ENCODE data around the gene ZNF423.

The ZNF423 gene

DNA sequence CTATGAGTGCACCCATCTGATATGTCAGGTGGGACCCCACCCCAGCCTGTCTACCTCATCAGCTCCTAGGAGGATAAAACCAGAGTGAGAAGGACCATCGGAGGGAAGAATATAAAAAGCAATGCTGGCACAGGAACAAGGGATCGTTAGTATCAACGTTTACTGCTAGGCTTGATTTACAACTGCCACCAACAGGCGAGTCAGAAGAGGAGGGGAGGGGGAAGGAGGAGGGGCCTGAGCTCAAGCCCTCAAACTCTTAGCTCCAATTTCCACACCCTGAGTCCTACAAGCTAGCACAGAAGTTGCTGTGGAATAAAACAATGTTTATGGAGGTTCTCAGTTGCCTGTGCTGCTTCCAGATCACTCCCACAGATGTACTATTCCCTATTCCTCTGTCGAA, 247.8 kb downstream of the ZNF423 start:
- DNase-seq (ENCODE audit: low read depth in 4 of 4, low spot score in 1 of 4), result no peak

DNA sequence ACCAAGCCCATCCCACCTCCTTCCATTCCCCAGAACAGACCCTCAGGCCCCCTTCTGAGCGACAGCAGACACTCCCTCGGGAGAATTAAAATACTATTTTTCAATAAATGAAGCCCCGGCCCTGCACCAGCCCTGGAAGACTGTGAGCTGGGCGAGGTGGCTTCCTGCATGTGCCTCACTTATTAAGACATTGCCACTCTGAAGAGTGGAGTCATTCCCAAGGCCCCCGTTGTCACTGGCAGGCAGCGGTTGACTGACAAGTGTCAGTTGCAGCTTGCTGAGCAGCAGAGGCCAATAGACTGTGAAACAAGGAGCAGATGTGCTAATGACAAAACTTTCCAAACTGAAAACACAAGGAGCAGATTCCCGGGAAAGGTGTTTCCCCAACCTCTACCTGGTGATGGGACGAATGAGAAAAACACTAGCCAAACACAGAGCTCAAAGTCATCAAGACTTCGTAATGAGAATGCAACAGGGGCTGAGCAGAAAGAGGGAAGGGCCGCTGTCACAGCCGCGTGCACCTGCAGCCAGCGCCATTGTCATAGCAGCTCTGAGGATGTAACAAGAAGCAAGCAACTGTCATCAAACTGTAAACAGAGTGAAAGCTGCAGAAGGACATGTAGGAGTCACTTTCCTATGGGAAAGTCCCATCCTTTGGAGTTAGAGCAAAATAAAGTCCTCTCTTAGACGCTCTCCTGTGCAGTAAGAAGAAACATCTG, 250.2 kb downstream of the ZNF423 start:
- DNase-seq (ENCODE audit: low read depth in 4 of 4, low spot score in 1 of 4), result no peak

DNA sequence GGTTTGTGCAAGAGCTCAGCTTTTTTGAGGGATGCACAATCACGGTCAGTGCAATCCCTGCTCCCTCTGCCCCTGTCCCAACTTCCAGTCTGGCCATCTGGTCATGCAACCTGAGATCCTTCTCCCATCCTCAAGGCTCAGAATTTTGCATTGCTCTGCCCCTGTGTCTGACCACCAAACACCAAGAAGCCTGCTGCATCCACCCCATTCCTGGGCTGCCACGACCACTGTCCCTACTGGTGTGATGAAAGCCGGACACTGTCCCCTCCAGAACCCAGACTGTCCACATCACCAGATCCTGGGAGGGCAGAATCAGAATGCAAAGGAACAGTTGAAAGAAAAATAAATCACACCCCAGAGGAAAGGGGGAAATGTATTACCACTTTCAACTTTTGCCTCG, 251.3 kb downstream of the ZNF423 start:
- no peak for DNase-seq (ENCODE audit: low read depth in 4 of 4, low spot score in 1 of 4)

GRCh38 chr16:49603956-49604355, 252.0 kb downstream of the ZNF423 start:
- no peak for DNase-seq (ENCODE audit: low read depth in 4 of 4, low spot score in 1 of 4)

DNA sequence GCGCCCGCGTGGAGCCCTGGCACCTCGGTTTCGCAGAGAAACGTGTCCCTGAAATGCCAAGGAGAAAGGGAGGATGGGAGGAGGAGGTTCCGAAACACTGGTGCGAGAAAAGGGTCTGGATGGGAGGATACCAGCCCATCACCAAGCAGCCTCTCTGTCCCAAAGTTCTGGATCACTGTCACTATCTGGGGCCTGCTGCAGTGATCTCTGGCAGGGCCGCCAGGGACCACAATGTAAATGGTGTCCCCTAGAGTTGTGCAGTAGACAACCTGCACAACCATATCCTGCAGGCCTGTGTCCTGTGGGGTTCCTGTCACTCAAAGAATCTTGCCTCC, 253.0 kb downstream of the ZNF423 start:
- no peak for DNase-seq (ENCODE audit: low read depth in 4 of 4, low spot score in 1 of 4)

- no peak for DNase-seq (ENCODE audit: low read depth in 4 of 4, low spot score in 1 of 4)
Observed at GRCh38 chr16:49602201-49602975, 253.5 kb downstream of the ZNF423 start.

- no peak for DNase-seq (ENCODE audit: low read depth in 4 of 4, low spot score in 1 of 4)
Observed at GRCh38 chr16:49601576-49601975, 254.3 kb downstream of the ZNF423 start.

DNA sequence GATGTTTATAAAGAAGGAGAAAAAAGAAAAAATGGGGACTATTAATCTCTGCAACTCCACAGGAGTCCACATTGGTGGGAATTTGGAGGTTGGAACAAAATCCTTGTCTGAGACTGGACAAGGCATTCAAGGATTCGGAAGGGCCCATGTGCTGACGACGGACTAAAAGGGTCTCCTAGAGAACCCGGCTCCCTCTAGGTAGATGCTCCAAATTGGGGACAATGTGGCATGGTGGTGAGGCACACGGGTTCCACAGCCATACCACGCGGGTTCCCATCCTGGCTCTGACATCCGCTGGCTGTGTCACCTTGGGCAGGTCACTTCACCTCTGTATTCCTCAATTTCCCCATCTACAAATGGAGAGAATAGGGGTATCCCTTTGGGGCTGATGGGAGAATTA, 254.9 kb downstream of the ZNF423 start:
- DNase-seq (ENCODE audit: low read depth in 4 of 4, low spot score in 1 of 4), result no peak

DNA sequence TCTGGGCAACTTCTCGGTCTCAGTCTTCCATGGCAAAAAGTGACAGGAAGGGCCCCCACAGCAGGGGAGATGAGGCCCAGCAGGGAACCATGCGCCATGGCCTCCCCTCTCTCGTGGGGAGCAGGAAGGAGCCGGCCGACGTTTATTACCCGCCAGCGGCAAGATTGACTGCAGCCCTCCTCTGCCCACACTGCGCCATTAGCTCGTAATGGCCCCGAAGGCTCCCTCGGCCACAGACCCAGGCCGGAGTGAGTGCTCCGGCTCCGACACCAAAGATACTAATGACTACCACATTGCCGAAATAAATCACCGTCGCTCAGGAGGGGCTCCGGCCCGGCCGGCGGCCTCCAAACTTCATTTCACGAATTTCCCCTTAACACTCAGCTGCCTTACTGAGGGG, 255.4 kb downstream of the ZNF423 start:
- DNase-seq (ENCODE audit: low read depth in 4 of 4, low spot score in 1 of 4), result no peak

DNA sequence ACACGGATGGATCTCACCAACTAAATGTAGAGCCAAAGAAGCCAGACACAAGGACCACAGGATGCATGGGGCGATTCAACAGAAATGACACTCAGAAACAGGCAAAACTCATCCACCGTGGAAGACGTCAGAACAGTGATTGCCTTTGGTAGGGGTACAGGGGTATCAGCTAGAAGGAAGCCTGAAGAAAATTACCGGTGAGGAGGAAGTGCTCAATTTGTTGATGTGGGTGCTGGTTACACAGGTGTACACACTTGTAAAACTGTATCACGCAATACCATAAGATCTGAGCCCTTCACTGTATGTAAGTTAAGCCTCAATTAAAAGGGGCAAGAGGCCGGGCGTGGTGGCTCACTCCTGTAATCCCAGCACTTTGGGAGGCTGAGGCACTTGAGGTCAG, 256.2 kb downstream of the ZNF423 start:
- DNase-seq (ENCODE audit: low read depth in 4 of 4, low spot score in 1 of 4), result no peak

DNA sequence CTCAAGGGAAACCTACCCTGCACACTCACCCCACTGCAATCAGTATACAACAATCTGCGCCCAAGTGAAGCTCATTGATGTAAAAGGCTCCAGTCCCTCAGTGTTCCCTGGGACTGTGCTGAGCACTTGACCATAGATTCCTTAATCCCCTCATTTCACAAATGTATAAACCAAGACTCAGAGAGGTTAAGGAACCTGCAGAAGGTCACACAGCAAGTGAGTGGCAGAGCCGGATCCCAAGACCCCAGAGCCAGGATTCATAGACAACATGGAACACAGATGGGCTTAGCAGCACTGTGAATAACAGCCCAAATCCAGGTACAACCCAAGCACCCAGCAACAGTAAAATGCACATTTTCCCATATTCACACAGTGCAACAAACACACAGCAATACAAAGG, 256.6 kb downstream of the ZNF423 start:
- no peak for DNase-seq (ENCODE audit: low read depth in 4 of 4, low spot score in 1 of 4)

DNA sequence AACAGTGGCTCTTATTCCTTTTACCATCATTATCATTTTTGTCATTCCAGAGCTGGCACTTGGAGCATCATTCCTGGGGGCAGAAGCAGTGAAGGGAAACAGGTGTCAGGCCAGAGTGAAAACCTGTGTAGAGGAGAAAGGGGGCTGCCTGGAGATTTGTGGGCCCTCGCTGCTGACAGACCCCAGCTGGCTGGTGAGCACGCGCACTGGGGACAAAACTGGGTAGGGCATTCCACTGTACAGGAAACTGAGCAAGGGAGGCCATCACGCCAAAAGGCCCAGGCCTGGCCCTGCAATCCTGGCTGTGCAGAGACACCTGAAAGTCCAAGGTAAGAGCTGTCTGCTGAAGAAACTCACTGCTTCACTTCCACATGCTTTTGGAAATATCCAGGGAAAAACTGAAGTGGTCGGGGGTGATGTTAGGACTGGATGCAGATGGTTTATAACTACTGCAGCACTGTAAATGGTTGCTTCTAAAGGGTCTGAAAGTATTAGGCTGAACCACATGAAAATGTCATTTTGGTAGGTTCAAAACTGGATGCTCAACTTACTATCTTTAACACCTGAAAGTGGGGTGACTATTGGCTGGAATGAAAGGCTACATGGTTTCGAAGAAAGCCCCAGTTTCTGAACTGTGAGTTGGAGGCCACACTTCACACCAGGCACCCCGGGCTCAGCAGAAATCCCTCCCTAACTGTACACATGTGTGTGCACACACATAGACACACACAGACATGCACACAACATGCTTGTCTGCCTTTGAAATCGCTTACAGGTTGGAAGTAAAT, 257.3 kb downstream of the ZNF423 start:
- DNase-seq (ENCODE audit: low read depth in 4 of 4, low spot score in 1 of 4), result no peak

GRCh38 chr16:49597796-49598195, 258.1 kb downstream of the ZNF423 start:
- DNase-seq (ENCODE audit: low read depth in 4 of 4, low spot score in 1 of 4), result no peak

- no peak for DNase-seq (ENCODE audit: low read depth in 4 of 4, low spot score in 1 of 4)
Observed at GRCh38 chr16:49596648-49597291, 259.1 kb downstream of the ZNF423 start.

GRCh38 chr16:49596068-49596467, 259.8 kb downstream of the ZNF423 start:
- no peak for DNase-seq (ENCODE audit: low read depth in 4 of 4, low spot score in 1 of 4)

GRCh38 chr16:49594685-49595498, 261.0 kb downstream of the ZNF423 start:
- DNase-seq (ENCODE audit: low read depth in 4 of 4, low spot score in 1 of 4), result no peak

DNA sequence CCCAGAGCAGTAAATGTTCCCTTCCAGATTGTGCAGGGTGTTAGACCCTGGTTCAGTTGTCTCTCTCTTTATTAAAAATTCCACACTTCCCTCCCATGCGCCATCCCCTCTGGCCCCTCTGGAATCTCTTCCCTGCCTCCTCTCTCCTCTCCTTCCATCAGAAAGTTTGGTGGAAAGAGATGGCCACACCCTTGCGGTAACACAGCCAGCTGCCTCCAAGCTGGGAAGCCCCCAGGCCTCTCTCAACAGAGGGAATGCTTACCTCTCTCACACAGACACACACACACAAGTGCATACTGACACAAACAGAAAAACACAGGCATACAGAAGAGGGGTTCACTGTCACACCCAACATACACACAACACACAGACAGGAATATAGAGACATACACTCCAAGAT, 261.8 kb downstream of the ZNF423 start:
- DNase-seq (ENCODE audit: low read depth in 4 of 4, low spot score in 1 of 4), result no peak

- DNase-seq (ENCODE audit: low read depth in 4 of 4, low spot score in 1 of 4), result no peak
Observed at GRCh38 chr16:49593424-49594040, 262.4 kb downstream of the ZNF423 start.

- DNase-seq (ENCODE audit: low read depth in 4 of 4, low spot score in 1 of 4), result peak in 2 of 4 experiments; percentile 15 to 16
Observed at GRCh38 chr16:49592546-49593423, 263.1 kb downstream of the ZNF423 start.

Measured in stimulated activated CD4-positive, alpha-beta T cell treated with anti-CD3 and anti-CD28 coated beads, Interleukin-1b, Interleukin-23, amount 100 ng/mL, for 24 hours (primary cell).